ENCODE data around the gene PKN1. TPM values are rescaled to one million over a fixed set of nuclear protein-coding genes. Genes with fewer than 3 reads are reported as not detected.
A peak's percentile ranks its signal among the peaks of the same experiment; 100 is the strongest.

PKN1 gene
- total and polyA plus RNA-seq, 9 of the 15 experiments (the other 6 are each of a cell fraction or from before 2014, with no cell fraction given) = 0.30 to 228 (median 77.5) TPM

GRCh38 chr19:14472202-14472938 is 39.3 kb downstream of the PKN1 start (continued):
- TF ChIP-seq CTCFL (IDR thresholded peaks at IDR 0.05; ENCODE audit: borderline replicate concordance, insufficient read depth, low read depth, low read length, poor library complexity, severe bottlenecking) (peak; percentile 66), PCBP1 (IDR thresholded peaks at IDR 0.05; ENCODE audit: low read depth, low read length, poor library complexity, severe bottlenecking) (peak; percentile 76), CXXC5 (CRISPR knock-in tag; IDR thresholded peaks at IDR 0.05) (peak; percentile 73), ZBTB1 (CRISPR knock-in tag; IDR thresholded peaks at IDR 0.05; ENCODE audit: borderline replicate concordance, low read depth) (0 out of 2 replicates have a peak, but pooled peaks have one; percentile 42), THRA (IDR thresholded peaks at IDR 0.05) (no peak), SMAD4 (CRISPR knock-in tag; conservative IDR thresholded peaks at IDR 0.05) (peak; percentile 39; the same call in 1 of the 2 replicates), MITF (IDR thresholded peaks at IDR 0.05) (0 out of 2 replicates have a peak, but pooled peaks have one; percentile 27), HBP1 (CRISPR knock-in tag; IDR thresholded peaks at IDR 0.05) (peak; percentile 82), SMAD1 (IDR thresholded peaks at IDR 0.05; ENCODE audit: low read depth, low read length, partially characterized antibody) (no peak), HDAC2 (IDR thresholded peaks at IDR 0.05) (no peak), SIN3B (IDR thresholded peaks at IDR 0.05; ENCODE audit: low read depth) (peak; percentile 27; the same call in 1 of the 2 replicates), ZBTB17 (CRISPR knock-in tag; IDR thresholded peaks at IDR 0.05) (peak; percentile 68; the same call in 1 of the 2 replicates), TCF7 (IDR thresholded peaks at IDR 0.05; ENCODE audit: borderline replicate concordance) (peak; percentile 62; the same call in 1 of the 2 replicates), NUFIP1 (IDR thresholded peaks at IDR 0.05; ENCODE audit: partially characterized antibody) (no peak), ZBTB9 (CRISPR knock-in tag; IDR thresholded peaks at IDR 0.05) (0 out of 2 replicates have a peak, but pooled peaks have one; percentile 65), WHSC1 (IDR thresholded peaks at IDR 0.05; ENCODE audit: low read length) (no peak)
